Measurements from ENCODE around the gene SYNE1. TPM values are rescaled to one million over a fixed set of nuclear protein-coding genes. Genes with fewer than 3 reads are reported as not detected.

SYNE1 gene
- total RNA-seq, 1 experiment from 2014 or later: 6.5 TPM

DNA sequence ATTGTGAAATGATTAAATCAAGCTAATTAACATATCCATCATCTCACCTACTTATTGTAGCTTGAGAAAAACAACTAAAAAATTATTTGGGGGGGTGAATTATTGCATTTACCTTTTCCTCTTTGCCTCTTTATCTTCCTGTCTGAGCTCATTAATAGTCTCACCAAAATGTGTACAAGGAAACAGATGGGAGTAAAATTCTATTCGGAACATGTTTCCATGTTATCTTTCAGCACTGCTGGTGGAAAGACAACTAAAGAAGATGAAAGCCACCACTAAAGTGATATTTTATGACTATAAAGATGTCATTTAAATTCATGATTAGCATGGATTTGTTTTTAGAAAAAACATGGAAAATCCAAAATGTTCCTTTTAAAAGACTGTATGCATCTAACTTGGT is 102.6 kb downstream of the SYNE1 start:
- no peak overlapping the region for H3K4me3 Mint-ChIP-seq
- ChIA-PET CTCF (no interaction called here), POLR2A (no interaction called here)
- peaks cover 18% of the 10 kb centered on the region for H3K9me3 Mint-ChIP-seq
- ATAC-seq: no peak
- TF ChIP-seq ZNF263 (CRISPR knock-in tag; IDR thresholded peaks at IDR 0.05; ENCODE audit: low read depth) (no peak), GRHL2 (CRISPR knock-in tag; IDR thresholded peaks at IDR 0.05; ENCODE audit: insufficient replicate concordance, severe bottlenecking) (no peak), ZNF219 (CRISPR knock-in tag; IDR thresholded peaks at IDR 0.05; ENCODE audit: borderline replicate concordance) (no peak)
- TF ChIP-seq, protein P1, sequence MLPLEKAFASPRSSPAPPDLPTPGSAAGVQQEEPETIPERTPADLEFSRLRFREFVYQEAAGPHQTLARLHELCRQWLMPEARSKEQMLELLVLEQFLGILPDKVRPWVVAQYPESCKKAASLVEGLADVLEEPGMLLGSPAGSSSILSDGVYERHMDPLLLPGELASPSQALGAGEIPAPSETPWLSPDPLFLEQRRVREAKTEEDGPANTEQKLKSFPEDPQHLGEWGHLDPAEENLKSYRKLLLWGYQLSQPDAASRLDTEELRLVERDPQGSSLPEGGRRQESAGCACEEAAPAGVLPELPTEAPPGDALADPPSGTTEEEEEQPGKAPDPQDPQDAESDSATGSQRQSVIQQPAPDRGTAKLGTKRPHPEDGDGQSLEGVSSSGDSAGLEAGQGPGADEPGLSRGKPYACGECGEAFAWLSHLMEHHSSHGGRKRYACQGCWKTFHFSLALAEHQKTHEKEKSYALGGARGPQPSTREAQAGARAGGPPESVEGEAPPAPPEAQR (CRISPR knock-in tag; IDR thresholded peaks at IDR 0.05): no peak
- TF ChIP-seq, protein P2, sequence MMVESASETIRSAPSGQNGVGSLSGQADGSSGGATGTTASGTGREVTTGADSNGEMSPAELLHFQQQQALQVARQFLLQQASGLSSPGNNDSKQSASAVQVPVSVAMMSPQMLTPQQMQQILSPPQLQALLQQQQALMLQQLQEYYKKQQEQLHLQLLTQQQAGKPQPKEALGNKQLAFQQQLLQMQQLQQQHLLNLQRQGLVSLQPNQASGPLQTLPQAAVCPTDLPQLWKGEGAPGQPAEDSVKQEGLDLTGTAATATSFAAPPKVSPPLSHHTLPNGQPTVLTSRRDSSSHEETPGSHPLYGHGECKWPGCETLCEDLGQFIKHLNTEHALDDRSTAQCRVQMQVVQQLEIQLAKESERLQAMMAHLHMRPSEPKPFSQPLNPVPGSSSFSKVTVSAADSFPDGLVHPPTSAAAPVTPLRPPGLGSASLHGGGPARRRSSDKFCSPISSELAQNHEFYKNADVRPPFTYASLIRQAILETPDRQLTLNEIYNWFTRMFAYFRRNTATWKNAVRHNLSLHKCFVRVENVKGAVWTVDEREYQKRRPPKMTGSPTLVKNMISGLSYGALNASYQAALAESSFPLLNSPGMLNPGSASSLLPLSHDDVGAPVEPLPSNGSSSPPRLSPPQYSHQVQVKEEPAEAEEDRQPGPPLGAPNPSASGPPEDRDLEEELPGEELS (CRISPR knock-in tag; IDR thresholded peaks at IDR 0.05): no peak
- H3K27me3 Mint-ChIP-seq (ENCODE audit: low read depth): no peaks in the 10 kb centered on the region
- no peaks in the 10 kb centered on the region for H3K4me1 Mint-ChIP-seq
- DNase-seq (ENCODE audit: low spot score): no peak
- no peaks in the 10 kb centered on the region for H3K36me3 Mint-ChIP-seq
- no peak overlapping the region for H3K27ac Mint-ChIP-seq

DNA sequence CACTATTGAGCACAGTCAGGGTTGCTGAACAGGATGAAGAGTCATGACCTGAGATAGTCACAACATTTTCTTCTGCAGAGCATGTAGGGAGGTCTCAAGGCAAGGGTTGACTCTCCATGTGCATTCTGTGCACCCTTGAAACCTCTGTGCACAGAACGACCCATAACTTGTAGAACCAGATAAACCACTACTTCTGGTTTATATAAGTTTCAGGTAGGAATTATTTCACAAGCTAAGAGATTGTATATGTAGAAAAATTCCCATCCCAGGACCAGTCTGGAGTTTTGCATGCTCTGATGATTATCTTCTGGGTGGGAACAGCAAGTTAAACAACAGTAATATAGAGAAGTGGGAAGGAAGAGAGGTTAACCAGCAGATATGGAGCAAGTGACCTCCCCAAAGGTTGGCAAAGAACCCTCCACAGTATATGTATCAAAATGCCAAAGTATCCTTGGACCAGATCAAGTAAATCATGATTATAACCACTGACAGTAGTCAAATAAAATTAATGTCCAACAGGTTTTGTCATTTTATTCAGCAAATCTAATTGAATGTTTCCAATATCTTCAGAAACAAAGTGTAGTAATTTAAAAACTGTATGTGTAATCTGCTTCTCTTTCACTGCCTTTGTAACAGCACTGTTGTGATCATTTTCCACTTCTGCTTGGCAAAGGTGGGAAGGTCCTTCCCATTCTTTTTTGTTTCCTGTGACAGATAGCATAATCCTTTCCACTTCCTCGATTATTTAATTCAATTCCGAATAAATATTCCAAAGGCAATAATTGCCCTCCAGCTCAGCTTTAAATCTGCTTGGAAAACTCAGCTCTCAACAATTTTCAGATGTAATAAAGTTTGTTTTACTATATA is 104.4 kb downstream of the SYNE1 start:
- H3K36me3 Mint-ChIP-seq: no peaks in the 10 kb centered on the region
- peaks cover 18% of the 10 kb centered on the region for H3K9me3 Mint-ChIP-seq
- POLR2A ChIA-PET: no interaction called here
- no peaks in the 10 kb centered on the region for H3K27me3 Mint-ChIP-seq (ENCODE audit: low read depth)
- TF ChIP-seq ZNF317 (CRISPR knock-in tag; IDR thresholded peaks at IDR 0.05; ENCODE audit: borderline replicate concordance, low read depth) (no peak), ELF4 (CRISPR knock-in tag; IDR thresholded peaks at IDR 0.05; ENCODE audit: low read depth) (no peak), KAT7 (CRISPR knock-in tag; IDR thresholded peaks at IDR 0.05; ENCODE audit: borderline replicate concordance) (no peak), IRF2 (CRISPR knock-in tag; IDR thresholded peaks at IDR 0.05; ENCODE audit: borderline replicate concordance, low read depth) (no peak)
- CTCF ChIA-PET: interaction anchor here (1.0 to 1.2 kb wide), 2 partner anchors 110 to 195 kb away, joined by 3 read pairs; no protein-coding TSS in a partner anchor
- no peaks in the 10 kb centered on the region for H3K4me1 Mint-ChIP-seq
- ATAC-seq: no peak
- DNase-seq (ENCODE audit: low spot score): no peak
- H3K4me3 Mint-ChIP-seq: no peak overlapping the region
- no peak overlapping the region for H3K27ac Mint-ChIP-seq

DNA sequence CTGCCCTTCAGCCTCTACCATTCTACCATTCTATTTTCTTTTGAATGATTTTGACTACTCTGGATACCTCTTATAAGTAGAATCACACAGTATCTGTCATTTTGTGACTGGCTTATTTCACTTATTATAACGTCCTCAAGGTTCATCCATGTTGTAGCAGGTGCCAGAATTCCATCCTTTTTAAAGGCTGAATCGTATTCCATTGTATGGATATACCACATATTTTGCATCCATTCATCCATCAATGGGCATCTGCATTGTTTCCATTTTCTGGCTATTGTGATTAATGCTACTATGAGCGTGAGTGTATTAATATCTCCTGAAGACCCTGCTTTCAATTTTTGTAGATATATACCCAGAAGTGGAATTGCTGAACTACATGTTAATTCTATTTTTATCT is 105.5 kb downstream of the SYNE1 start:
- no peaks in the 10 kb centered on the region for H3K27me3 Mint-ChIP-seq (ENCODE audit: low read depth)
- H3K36me3 Mint-ChIP-seq: no peaks in the 10 kb centered on the region
- no peak for ATAC-seq
- peaks cover 18% of the 10 kb centered on the region for H3K9me3 Mint-ChIP-seq
- no peak overlapping the region for H3K27ac Mint-ChIP-seq
- H3K4me3 Mint-ChIP-seq: no peak overlapping the region
- ChIA-PET CTCF (no interaction called here), POLR2A (no interaction called here)
- DNase-seq (ENCODE audit: low spot score): no peak
- H3K4me1 Mint-ChIP-seq: no peaks in the 10 kb centered on the region
- no peak for TF ChIP-seq PRRX2 (CRISPR knock-in tag; IDR thresholded peaks at IDR 0.05)
- no peak for TF ChIP-seq TEAD1 (CRISPR knock-in tag; IDR thresholded peaks at IDR 0.05)
- no peak for TF ChIP-seq HMGA2 (CRISPR knock-in tag; IDR thresholded peaks at IDR 0.05)
- TF ChIP-seq, protein P3, sequence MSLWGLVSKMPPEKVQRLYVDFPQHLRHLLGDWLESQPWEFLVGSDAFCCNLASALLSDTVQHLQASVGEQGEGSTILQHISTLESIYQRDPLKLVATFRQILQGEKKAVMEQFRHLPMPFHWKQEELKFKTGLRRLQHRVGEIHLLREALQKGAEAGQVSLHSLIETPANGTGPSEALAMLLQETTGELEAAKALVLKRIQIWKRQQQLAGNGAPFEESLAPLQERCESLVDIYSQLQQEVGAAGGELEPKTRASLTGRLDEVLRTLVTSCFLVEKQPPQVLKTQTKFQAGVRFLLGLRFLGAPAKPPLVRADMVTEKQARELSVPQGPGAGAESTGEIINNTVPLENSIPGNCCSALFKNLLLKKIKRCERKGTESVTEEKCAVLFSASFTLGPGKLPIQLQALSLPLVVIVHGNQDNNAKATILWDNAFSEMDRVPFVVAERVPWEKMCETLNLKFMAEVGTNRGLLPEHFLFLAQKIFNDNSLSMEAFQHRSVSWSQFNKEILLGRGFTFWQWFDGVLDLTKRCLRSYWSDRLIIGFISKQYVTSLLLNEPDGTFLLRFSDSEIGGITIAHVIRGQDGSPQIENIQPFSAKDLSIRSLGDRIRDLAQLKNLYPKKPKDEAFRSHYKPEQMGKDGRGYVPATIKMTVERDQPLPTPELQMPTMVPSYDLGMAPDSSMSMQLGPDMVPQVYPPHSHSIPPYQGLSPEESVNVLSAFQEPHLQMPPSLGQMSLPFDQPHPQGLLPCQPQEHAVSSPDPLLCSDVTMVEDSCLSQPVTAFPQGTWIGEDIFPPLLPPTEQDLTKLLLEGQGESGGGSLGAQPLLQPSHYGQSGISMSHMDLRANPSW (CRISPR knock-in tag; conservative IDR thresholded peaks at IDR 0.05; ENCODE audit: low read depth): no peak
- TF ChIP-seq NR1H2 (CRISPR knock-in tag; IDR thresholded peaks at IDR 0.05): no peak
- TF ChIP-seq SP1 (CRISPR knock-in tag; conservative IDR thresholded peaks at IDR 0.05): no peak
- TF ChIP-seq ZNF423 (CRISPR knock-in tag; IDR thresholded peaks at IDR 0.05): no peak
- TF ChIP-seq, protein P4, sequence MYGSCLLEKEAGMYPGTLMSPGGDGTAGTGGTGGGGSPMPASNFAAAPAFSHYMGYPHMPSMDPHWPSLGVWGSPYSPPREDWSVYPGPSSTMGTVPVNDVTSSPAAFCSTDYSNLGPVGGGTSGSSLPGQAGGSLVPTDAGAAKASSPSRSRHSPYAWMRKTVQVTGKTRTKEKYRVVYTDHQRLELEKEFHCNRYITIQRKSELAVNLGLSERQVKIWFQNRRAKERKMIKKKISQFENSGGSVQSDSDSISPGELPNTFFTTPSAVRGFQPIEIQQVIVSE (CRISPR knock-in tag; IDR thresholded peaks at IDR 0.05; ENCODE audit: borderline replicate concordance): no peak
- TF ChIP-seq RELA (CRISPR knock-in tag; IDR thresholded peaks at IDR 0.05; ENCODE audit: borderline replicate concordance): no peak
- TF ChIP-seq GABPB1 (CRISPR knock-in tag; IDR thresholded peaks at IDR 0.05): no peak
- TF ChIP-seq, protein P5, sequence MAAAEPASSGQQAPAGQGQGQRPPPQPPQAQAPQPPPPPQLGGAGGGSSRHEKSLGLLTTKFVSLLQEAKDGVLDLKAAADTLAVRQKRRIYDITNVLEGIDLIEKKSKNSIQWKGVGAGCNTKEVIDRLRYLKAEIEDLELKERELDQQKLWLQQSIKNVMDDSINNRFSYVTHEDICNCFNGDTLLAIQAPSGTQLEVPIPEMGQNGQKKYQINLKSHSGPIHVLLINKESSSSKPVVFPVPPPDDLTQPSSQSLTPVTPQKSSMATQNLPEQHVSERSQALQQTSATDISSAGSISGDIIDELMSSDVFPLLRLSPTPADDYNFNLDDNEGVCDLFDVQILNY (CRISPR knock-in tag; IDR thresholded peaks at IDR 0.05): no peak
- no peak for TF ChIP-seq TP53 (CRISPR knock-in tag; IDR thresholded peaks at IDR 0.05)
- TF ChIP-seq MYBL2 (CRISPR knock-in tag; IDR thresholded peaks at IDR 0.05): no peak
- TF ChIP-seq FOXK1 (CRISPR knock-in tag; IDR thresholded peaks at IDR 0.05): no peak
- no peak for TF ChIP-seq NFYB (CRISPR knock-in tag; conservative IDR thresholded peaks at IDR 0.05; ENCODE audit: low read depth)

Measured in WTC11 (cell line).